HG03439 (cell line): ENCODE measurements around the gene PRKACB.
"Not testable (repeated sequence)": the region's sequence is repeated elsewhere in the genome, so short reads cannot be mapped to it uniquely, and the experiment has no call there.

Source experiments
- ATAC-seq: cut with Tn5 transposase; IDR thresholded peaks from one replicate; pipeline ENCODE4 v1.9.1; 2021; ENCODE audit warnings: mild to moderate bottlenecking, moderate library complexity; ENCODE audit not compliant: unreplicated experiment

PRKACB gene

GRCh38 chr1:84265867-84266266, 121.8 kb downstream of the PRKACB start:
- ATAC-seq, result no peak

GRCh38 chr1:84266748-84267147, 122.7 kb downstream of the PRKACB start:
- no peak for ATAC-seq

- no peak for ATAC-seq
Measured at GRCh38 chr1:84267476-84267875, 123.4 kb downstream of the PRKACB start.

DNA sequence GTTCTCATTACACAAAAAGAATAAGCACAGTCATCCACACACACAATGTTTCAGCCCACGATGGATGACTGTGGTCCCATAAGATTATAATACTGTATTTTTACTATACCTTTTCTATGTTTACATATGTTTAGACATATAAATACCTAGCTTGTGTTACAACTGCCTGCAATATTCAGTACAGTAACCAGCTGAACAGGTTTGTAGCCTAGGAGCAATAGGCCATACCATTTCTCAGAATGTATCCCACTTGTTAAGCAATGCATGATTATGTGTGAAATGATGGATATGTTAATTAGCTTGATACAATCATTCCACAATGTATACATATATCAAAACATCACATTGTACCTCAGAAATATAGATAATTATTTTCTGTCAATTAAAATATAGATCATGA, 124.3 kb downstream of the PRKACB start:
- ATAC-seq, result no peak

DNA sequence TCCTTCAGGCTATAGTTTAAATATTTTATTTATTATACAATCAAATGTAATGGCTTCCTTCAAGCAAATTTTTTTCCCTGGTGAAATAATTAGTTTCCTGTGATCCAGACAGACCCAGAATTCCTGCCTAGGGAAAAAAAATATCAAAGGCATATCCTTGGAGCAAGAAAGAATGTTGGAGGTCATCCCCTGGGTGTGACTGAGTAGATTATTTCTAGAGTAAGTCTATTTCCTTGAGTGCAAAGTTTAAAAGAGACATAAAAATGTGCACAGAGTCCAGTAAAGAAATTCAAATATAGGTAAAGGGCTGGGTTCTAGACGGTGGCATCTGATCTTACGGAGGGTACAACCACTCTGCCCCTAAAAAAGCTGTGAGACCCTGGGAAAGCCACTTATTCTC, 125.2 kb downstream of the PRKACB start:
- no peak for ATAC-seq

DNA sequence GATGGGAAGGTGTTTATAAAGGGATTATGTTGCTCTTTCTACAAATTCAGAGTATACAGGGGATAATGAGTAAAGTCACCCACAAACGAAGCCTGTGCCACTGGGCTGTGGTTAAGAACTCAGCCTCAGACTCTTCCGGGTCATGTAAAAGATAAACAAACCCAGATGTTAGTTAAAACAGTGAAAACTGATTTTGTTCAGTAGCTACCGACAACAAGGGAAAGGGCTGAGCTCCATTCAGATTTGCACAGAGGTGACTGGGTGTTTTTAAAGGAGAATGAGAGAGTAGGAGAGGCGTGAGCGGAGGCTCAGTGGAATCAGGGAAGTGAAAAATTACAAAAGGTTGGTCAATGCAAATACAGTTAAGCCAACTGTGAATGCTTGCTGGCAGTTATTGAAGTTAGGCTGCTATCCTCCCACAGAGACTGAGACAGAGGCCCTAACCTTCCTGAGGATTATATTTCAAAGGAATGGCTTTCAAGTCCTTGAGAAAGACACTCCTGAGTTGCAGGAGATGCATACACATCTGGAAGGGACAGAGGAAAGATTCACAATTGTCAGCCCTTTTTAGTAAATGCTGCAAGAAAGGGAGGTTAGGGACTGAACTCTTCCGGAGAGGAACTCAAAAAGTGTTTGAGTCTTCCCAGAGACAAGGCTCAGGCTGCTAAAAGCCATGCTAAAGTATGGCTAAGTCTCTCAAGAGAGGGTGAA, 127.5 kb downstream of the PRKACB start:
- ATAC-seq, result peak; percentile 97

DNA sequence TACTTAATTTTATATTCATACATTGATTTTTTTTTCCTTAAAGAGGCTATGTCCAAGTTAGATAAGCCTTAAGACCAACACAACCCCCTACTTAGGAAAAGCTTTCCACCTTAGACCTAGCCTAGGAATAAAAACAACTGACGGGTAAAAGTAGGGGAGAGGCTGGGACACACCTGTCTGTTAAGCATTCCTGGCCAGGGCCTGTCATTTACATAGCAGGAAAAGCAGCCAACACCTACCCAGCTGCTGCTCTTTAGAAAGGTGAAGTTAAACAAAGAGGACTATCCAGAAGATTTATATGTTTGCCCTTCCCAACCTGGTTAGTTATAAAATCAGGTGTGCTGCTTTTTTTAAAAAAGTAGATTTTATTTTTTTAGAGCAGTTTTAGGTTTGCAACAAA, 128.3 kb downstream of the PRKACB start:
- no peak for ATAC-seq

GRCh38 chr1:84277343-84278059, 133.4 kb downstream of the PRKACB start:
- no peak for ATAC-seq

DNA sequence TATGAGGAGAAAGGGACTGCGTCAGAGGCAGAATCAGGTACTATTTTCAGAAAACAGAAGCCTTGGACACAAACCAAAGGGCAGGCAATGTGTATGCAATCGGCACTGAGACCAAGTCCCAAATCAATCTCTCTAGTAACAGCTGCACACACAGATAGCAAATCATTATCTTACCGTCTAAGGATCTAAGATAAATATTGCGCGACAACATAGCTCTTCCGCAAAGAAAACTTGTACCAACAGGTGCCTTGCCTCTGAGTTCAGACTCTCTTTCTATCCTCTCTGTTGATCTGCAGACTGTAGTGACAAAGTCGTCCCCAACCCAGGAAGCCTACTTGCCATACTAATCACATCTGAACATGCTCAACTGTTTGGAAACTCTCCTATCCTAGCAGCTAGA, 134.8 kb downstream of the PRKACB start:
- no peak for ATAC-seq

GRCh38 chr1:84280912-84281311, 136.8 kb downstream of the PRKACB start:
- ATAC-seq, result no peak

DNA sequence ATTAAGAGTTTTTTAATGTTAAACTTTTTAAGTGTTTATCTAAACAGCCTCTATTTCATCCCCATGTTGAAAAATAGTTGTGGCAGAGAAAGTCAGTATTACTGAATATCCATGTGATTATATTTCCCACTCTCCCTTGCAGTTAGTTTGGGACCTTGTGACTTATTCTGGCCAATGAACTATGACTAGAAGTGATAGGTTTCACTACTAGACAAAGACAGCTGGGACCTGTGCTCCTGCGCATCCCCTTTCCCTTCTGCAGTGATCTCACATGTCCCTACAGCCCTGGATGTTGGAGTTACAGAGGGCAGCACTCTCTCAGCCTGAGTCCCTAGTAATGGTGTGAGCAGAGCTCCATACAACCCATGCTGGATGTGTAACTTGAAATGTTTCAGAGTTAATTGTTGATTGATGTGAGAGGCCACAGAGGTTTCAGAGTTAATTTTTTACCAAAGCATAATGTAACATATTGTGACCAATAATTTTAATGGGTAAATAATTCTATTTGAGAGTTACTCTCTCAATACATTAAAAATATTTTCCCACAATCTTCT, 138.8 kb downstream of the PRKACB start:
- ATAC-seq, result no peak

DNA sequence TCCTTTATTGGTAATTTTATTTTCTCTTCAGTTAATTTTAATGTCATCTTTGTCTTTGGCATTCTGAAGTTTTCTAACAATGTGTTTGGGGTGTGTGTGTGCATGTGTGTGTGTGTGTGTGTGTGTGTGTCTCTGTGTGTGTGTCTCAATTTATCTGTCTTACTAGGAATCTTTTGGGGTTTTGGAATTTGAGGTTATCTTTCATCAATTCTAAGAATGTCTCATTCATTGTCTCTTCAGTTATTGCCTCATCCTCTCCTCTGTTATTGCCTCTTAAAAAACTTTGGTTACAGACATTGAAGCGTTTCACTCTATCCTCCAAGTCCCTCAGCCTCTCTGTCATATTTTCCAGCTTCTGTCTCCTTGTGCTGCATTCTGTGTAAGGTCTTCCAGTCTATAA, 139.3 kb downstream of the PRKACB start:
- no peak for ATAC-seq

GRCh38 chr1:84286071-84286470, 142.0 kb downstream of the PRKACB start:
- ATAC-seq, result no peak

DNA sequence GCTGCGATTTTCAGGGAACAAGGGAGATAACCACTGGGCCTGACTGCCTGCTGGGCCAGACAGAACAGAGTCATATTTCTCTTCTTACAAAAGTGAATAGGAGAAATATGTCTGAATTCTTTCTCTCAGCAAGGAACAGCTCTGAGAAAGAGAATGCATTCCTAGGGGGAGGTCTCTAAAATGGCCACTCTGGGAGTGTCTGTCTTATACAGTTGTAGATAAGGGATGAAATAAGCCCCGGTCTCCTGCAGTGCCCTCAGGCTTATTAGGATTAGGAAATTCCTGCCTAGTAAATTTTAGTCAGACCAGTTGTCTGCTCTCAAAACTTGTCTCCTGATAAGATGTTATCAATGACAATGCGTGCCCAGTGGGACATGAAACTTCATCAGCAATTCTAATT, 143.3 kb downstream of the PRKACB start:
- ATAC-seq, result not testable (repeated sequence)
